GM12864 (cell line): ENCODE data around the gene SPRED1.
A peak's percentile ranks its signal among the peaks of the same experiment; 100 is the strongest.

Experiments used
- DNase-seq: peaks from one replicate; pipeline ENCODE4 v3.0.0-alpha.2; 2011; ENCODE audit warnings: low read depth
- H3K4me3 ChIP-seq: 2 replicates; pipeline ENCODE4 v1.5.1; 2011; ENCODE audit warnings: mild to moderate bottlenecking, low read depth, low read length, control low read depth
- TF ChIP-seq, protein P1 (sequence below): IDR thresholded peaks from 2 replicates; pipeline ENCODE4 v1.5.1; 2011; ENCODE audit warnings: low read depth, mild to moderate bottlenecking, moderate library complexity, low read length, control low read depth, inconsistent platforms; ENCODE audit errors: missing control alignments

SPRED1 gene

DNA sequence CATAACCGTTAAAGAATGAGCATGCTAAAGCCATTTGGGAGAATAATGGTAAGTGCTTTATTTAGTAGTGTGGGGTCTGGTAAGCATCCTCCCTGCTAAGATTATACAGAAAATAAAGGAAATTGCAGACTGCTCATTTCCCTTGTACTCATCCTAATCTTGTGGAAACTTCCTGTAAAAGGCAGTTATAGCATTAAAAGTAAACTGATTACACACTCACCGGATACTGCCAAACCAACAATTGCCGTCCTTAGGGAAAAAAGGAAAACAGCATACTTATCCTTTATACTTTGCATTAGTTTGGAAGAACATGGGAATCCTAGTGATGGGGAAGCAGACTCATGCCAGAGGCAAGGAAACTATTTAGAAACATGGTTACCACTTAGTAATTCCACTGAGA is 5.3 kb upstream of the SPRED1 start:
- TF ChIP-seq, protein P1, sequence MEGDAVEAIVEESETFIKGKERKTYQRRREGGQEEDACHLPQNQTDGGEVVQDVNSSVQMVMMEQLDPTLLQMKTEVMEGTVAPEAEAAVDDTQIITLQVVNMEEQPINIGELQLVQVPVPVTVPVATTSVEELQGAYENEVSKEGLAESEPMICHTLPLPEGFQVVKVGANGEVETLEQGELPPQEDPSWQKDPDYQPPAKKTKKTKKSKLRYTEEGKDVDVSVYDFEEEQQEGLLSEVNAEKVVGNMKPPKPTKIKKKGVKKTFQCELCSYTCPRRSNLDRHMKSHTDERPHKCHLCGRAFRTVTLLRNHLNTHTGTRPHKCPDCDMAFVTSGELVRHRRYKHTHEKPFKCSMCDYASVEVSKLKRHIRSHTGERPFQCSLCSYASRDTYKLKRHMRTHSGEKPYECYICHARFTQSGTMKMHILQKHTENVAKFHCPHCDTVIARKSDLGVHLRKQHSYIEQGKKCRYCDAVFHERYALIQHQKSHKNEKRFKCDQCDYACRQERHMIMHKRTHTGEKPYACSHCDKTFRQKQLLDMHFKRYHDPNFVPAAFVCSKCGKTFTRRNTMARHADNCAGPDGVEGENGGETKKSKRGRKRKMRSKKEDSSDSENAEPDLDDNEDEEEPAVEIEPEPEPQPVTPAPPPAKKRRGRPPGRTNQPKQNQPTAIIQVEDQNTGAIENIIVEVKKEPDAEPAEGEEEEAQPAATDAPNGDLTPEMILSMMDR = no peak
- DNase-seq = no peak
- no peak overlapping the region for H3K4me3 ChIP-seq

DNA sequence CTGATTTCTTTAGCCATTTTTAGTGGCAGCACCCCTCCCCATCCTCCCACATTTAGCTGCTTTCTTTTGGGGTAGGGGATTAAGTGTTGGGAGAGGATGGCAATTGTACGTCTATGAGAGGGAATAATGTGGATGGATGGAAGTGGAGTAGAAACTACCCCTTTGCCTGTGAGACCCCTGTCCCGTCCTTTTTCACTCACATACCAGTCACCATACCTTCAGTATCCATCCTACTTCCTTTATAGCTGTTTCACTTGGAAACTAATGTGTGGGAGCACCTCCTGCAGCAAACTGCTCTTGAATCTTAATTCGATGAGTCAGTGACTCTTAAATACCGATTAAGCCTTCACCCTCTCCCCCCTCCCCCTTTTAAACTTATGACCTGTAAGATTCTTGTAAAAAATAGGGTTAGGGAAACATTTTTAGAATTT is 730 bp downstream of the SPRED1 start:
- TF ChIP-seq, protein P1 = no peak
- H3K4me3 ChIP-seq = peak overlapping the region; percentile 78
- DNase-seq = no peak

GRCh38 chr15:38254051-38254883 is 1.6 kb downstream of the SPRED1 start:
- TF ChIP-seq, protein P1 = no peak
- peak; percentile 33 for DNase-seq
- peak overlapping the region; percentile 78 for H3K4me3 ChIP-seq

DNA sequence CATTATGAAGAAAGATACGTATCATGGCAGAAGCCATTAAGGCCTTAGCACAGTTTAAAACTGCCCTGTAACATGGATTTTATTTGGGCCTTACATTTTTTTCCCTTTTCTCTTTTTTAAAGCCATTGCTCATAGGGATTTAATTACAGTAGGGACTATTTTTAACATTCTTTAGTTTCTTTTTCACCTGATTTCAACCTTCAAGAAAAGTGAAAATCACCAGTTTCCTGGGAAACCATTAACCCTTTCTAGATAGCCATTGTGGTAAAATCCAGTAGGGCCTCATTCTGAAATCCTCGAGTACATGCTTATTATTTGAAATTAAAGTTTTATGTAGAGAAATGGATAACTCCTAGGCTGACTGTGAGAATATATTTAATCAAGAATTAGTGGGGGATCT is 3.1 kb downstream of the SPRED1 start:
- no peak overlapping the region for H3K4me3 ChIP-seq
- DNase-seq = no peak
- TF ChIP-seq, protein P1 = no peak

GRCh38 chr15:38257676-38258075 is 5.0 kb downstream of the SPRED1 start:
- no peak for DNase-seq
- H3K4me3 ChIP-seq = no peak overlapping the region
- TF ChIP-seq, protein P1 = no peak

- no peak for DNase-seq
- TF ChIP-seq, protein P1 = no peak
- H3K4me3 ChIP-seq = no peak overlapping the region
These were observed 6.5 kb downstream of the SPRED1 start for GRCh38 chr15:38259134-38259533.

DNA sequence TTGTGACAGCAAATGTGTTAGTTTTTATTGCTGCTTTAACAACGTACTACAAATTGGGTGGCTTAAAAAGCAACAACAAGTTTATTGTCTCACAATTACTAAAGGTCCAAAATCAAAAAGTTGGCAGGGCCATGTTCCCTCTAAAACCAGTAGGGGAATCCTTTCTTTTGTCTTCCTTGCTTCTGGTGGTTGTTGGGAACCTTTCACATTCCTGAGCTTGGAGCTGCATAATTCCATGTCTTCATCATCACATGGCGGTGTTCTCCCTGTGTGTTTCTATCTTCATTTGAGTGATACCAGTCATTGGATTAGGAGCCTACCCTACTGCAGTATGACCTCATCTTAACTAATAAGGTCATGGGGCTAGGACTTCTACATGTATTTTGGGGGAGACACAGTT is 7.4 kb downstream of the SPRED1 start:
- no peak for DNase-seq
- TF ChIP-seq, protein P1 = no peak
- H3K4me3 ChIP-seq = no peak overlapping the region
